ENCODE measurements around the gene PMPCA. TPM values are rescaled to one million over a fixed set of nuclear protein-coding genes. Genes with fewer than 3 reads are reported as not detected.

The PMPCA gene
- total and polyA plus RNA-seq, 2 of the 13 experiments (the other 11 are each of a cell fraction or from before 2014, with no cell fraction given) = 70.2 to 88.4 TPM

- no peak for TF ChIP-seq NR2F6 (IDR thresholded peaks at IDR 0.05)
- TF ChIP-seq NR2F6 (CRISPR knock-in tag; IDR thresholded peaks at IDR 0.05) = peak; percentile 63
- 0 out of 2 replicates have a peak, but pooled peaks have one; percentile 21 for TF ChIP-seq ZNF839 (CRISPR knock-in tag; IDR thresholded peaks at IDR 0.05; ENCODE audit: borderline replicate concordance)
- 0 out of 2 replicates have a peak, but pooled peaks have one; percentile 40 for TF ChIP-seq HIC2 (CRISPR knock-in tag; IDR thresholded peaks at IDR 0.05; ENCODE audit: low read depth)
- TF ChIP-seq ZIK1 (CRISPR knock-in tag; IDR thresholded peaks at IDR 0.05; ENCODE audit: borderline replicate concordance, low read depth) = no peak
- TF ChIP-seq SIN3A (IDR thresholded peaks at IDR 0.05; ENCODE audit: borderline replicate concordance, low read depth, low read length) = 0 out of 2 replicates have a peak, but pooled peaks have one; percentile 58
- TF ChIP-seq ZFY (CRISPR knock-in tag; IDR thresholded peaks at IDR 0.05) = peak; percentile 45; the same call in 1 of the 2 replicates
- TF ChIP-seq E2F2 (CRISPR knock-in tag; IDR thresholded peaks at IDR 0.05; ENCODE audit: borderline replicate concordance) = peak; percentile 68; the same call in 1 of the 2 replicates
- 0 out of 4 replicates have a peak, but pooled peaks of 1 of the 2 experiments have one; percentile 10 for TF ChIP-seq NR2F1 (CRISPR knock-in tag; IDR thresholded peaks at IDR 0.05)
- TF ChIP-seq ATF7 (IDR thresholded peaks at IDR 0.05) = no peak
- peak; percentile 83; the same call in 1 of the 2 replicates for TF ChIP-seq ATF7 (CRISPR knock-in tag; IDR thresholded peaks at IDR 0.05)
- TF ChIP-seq ZBTB7A (CRISPR knock-in tag; IDR thresholded peaks at IDR 0.05) = peak; percentile 73
- TF ChIP-seq ZBTB46 (CRISPR knock-in tag; IDR thresholded peaks at IDR 0.05; ENCODE audit: borderline replicate concordance) = 0 out of 2 replicates have a peak, but pooled peaks have one; percentile 66
- TF ChIP-seq ZNF629 (CRISPR knock-in tag; conservative IDR thresholded peaks at IDR 0.05) = peak; percentile 30; the same call in 1 of the 2 replicates
- no peak for TF ChIP-seq POLR2AphosphoS5 (IDR thresholded peaks at IDR 0.05; ENCODE audit: low read depth, low read length)
- peak; percentile 99 for TF ChIP-seq CEBPG (CRISPR knock-in tag; IDR thresholded peaks at IDR 0.05)
- peak; percentile 35 for TF ChIP-seq POGK (CRISPR knock-in tag; conservative IDR thresholded peaks at IDR 0.05)
- TF ChIP-seq IRX3 (CRISPR knock-in tag; IDR thresholded peaks at IDR 0.05; ENCODE audit: borderline replicate concordance, low read depth) = no peak
- no peak for TF ChIP-seq DNMT3B (CRISPR knock-in tag; conservative IDR thresholded peaks at IDR 0.05)
- TF ChIP-seq ZNF232 (CRISPR knock-in tag; IDR thresholded peaks at IDR 0.05; ENCODE audit: borderline replicate concordance) = peak; percentile 53; the same call in 1 of the 2 replicates
- TF ChIP-seq ZNF12 (CRISPR knock-in tag; IDR thresholded peaks at IDR 0.05) = peak; percentile 70; the same call in 1 of the 2 replicates
- TF ChIP-seq KDM5B (CRISPR knock-in tag; IDR thresholded peaks at IDR 0.05; ENCODE audit: borderline replicate concordance) = 0 out of 2 replicates have a peak, but pooled peaks have one; percentile 10
These were observed 37.7 kb upstream of the PMPCA start (continued) for GRCh38 chr9:136372561-136373299.

Data from HepG2 (cell line).